NT2/D1 (cell line): Measurements from ENCODE around the gene FZD10.

Experiments used
- SUZ12 ChIP-seq: IDR thresholded peaks from 2 replicates; pipeline ENCODE4 v1.6.1; 2011; ENCODE audit not compliant: insufficient read length, insufficient read depth; ENCODE audit errors: extremely low read depth
- YY1 ChIP-seq: IDR thresholded peaks from 2 replicates; pipeline ENCODE4 v1.6.1; 2011; ENCODE audit not compliant: insufficient read length, insufficient read depth
- ZNF274 ChIP-seq: IDR thresholded peaks from 2 replicates; pipeline ENCODE4 v1.6.1; 2011; ENCODE audit warnings: mild to moderate bottlenecking, low read depth, low read length

GRCh38 chr12:130162745-130163460, 639 bp downstream of the FZD10 start:
- no peak for TF ChIP-seq ZNF274
- no peak for TF ChIP-seq YY1
- TF ChIP-seq SUZ12 = no peak
